22Rv1 (cell line): ENCODE data around the gene RAPSN.
"Not testable (repeated sequence)": the region's sequence is repeated elsewhere in the genome, so short reads cannot be mapped to it uniquely, and the experiment has no call there.

Experiments
- H3K27ac ChIP-seq: fragments of 450-650 bp; 2 replicates; pipeline ENCODE4 v1.5.1; 2017
- ZFX ChIP-seq: fragments of 450-650 bp; IDR thresholded peaks from 2 replicates; pipeline ENCODE4 v1.6.1; 2017; ENCODE audit warnings: antibody characterized with exemption, borderline replicate concordance
- TF ChIP-seq, protein P1 (sequence below): fragments of 450-650 bp; IDR thresholded peaks from 2 replicates; pipeline ENCODE4 v1.5.1; 2017; ENCODE audit warnings: mild to moderate bottlenecking

The RAPSN gene

DNA sequence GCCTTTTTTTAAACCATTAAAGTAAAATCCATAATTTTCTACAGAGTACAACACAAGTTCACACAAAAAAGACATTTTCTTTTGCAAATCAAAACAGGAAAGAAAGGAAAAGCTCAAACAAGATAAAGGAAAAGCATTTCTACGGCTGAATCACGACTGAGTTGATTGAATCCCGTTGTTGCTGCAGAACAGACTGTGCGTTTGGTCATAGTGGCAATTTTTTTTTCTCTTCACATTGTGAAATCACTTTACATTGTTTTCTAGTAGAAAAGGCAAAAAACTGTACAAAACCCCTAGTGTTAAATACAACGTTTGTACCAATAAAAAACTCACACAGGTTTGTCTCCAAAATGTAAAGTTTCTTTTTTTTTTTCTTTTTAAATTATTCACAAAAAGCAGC lies 17.3 kb upstream of the RAPSN start:
- no peak overlapping the region for H3K27ac ChIP-seq
- no peak for TF ChIP-seq ZFX
- TF ChIP-seq, protein P1, sequence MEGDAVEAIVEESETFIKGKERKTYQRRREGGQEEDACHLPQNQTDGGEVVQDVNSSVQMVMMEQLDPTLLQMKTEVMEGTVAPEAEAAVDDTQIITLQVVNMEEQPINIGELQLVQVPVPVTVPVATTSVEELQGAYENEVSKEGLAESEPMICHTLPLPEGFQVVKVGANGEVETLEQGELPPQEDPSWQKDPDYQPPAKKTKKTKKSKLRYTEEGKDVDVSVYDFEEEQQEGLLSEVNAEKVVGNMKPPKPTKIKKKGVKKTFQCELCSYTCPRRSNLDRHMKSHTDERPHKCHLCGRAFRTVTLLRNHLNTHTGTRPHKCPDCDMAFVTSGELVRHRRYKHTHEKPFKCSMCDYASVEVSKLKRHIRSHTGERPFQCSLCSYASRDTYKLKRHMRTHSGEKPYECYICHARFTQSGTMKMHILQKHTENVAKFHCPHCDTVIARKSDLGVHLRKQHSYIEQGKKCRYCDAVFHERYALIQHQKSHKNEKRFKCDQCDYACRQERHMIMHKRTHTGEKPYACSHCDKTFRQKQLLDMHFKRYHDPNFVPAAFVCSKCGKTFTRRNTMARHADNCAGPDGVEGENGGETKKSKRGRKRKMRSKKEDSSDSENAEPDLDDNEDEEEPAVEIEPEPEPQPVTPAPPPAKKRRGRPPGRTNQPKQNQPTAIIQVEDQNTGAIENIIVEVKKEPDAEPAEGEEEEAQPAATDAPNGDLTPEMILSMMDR, result no peak

DNA sequence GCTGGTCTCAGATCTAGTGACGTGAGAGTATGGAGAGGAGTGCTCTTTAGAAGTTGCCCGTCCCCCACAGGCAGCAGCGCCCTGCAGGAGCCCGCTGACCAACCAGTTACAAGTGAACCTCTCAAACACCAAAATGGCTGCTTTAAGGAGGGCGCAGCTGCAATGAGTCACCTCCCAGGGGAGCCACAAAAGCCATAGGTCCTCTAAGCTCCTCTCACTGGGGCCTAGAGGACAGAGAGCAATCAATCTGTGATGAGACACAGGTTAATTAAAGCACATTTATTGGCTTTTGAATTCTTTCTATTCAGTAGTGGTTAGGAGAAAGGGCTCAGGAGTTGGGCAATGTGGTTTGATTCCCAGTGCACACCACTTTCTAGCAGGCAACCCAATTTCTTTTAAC lies 15.5 kb upstream of the RAPSN start:
- no peak overlapping the region for H3K27ac ChIP-seq
- no peak for TF ChIP-seq ZFX
- TF ChIP-seq, protein P1, result no peak

DNA sequence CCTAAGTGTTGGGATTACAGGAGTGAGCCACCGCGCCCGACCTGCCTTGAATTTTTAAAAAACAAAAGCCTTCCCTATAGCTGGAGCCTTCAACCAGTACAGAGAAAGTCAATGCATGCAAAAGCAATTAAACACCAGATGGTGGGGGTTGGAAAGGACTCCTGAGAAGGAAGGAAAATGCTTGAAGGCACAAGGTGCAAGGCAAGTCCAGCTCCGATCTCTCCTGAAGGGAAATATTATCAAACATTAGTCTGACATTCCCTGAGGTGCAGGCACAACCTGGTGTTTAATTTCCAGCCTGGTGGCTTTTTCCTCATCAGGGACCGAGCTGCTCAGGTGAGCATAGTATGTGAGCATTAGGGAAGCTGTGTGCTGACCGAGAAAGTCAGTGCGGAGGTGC lies 12.9 kb upstream of the RAPSN start:
- H3K27ac ChIP-seq, result no peak overlapping the region
- TF ChIP-seq, protein P1, result no peak
- no peak for TF ChIP-seq ZFX

DNA sequence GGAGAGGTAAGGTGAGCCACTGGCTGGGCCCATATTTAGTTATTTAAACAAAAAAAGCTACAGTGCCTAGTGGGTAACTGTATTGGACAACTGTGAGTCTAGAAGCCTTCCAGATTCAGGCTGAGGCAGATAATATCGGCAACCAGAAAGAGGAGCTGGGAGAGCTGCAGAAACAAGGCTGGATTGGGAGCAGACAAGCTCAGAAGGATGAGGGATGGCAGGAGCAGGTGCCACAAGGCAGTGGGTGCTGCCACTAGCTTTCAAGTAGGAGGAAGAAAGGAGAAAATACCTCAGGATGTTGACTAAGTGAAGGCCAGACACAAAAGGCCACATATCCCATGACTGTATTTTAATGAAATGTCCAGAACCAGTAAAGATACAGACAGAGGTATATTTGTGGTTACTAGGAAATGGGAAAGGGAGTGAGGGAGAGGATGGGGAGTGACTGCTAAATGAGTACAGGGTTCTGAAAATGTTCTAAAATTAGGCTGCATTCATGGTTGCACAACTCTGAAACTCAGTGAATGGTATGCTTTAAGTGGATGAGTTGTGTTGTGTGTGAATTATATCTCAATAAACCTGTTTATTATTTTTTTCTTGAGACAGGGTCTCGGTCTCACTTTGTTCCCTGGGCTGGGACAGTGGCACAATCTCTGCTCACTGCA lies 11.8 kb upstream of the RAPSN start:
- TF ChIP-seq ZFX, result no peak
- TF ChIP-seq, protein P1, result no peak
- no peak overlapping the region for H3K27ac ChIP-seq

DNA sequence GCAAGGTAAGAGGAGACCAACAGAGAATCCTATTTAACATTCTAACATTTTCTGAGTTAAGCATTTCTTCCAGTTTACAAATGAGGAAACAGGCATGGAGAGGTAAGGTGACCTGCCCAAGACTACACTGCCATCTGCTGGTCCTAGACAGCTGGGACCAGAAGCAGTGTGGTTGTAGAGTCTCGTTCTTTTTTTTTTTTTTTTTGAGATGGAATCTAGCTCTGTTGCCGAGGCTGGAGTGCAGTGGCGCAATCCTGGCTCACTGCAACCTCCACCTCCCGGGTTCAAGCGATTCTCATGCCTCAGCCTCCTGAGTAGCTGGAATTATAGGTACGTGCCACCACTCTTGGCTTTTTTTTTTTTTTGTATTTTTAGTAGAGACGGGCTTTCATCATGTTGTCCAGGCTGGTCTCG lies 5.3 kb upstream of the RAPSN start:
- TF ChIP-seq, protein P1, result peak; percentile 94
- not testable (repeated sequence) for H3K27ac ChIP-seq

DNA sequence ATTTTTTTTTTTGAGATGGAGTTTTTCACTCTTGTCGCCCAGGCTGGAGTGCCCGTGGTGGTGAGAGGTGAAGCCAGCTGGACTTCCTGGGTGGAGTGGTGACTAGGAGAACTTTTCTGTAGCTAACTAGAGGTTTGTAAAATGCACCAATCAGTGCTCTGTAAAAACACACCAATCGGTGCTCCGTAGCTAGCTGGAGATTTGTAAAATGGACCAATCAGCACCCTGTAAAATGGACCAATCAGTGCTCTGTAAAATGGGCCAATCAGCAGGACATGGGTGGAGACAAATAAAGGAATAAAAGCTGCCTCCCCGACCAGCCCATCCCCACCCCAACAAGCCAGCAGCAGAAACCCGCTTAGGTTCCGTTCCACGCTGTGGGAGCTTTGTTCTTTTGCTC lies 4.4 kb upstream of the RAPSN start:
- TF ChIP-seq ZFX, result no peak
- H3K27ac ChIP-seq, result no peak overlapping the region

DNA sequence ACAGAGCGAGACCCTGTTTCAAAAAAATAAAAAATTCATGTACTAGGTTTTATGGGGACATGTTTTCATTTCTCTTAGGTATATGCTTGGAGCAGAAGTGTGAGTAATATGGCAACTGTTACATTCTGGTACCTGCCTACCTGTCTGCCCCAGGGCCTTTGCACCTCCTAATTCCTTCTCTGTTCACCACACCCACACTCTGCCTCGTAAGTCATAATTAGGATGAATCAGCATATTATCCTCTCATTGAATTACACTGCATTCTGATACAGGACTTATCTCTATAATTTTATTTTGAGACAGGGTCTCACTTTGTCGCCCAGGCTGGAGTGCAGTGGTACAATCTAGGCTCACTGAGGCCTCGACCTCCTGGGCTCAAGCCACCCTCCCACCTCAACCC lies 3.1 kb upstream of the RAPSN start:
- no peak overlapping the region for H3K27ac ChIP-seq
- TF ChIP-seq, protein P1, result no peak
- no peak for TF ChIP-seq ZFX

DNA sequence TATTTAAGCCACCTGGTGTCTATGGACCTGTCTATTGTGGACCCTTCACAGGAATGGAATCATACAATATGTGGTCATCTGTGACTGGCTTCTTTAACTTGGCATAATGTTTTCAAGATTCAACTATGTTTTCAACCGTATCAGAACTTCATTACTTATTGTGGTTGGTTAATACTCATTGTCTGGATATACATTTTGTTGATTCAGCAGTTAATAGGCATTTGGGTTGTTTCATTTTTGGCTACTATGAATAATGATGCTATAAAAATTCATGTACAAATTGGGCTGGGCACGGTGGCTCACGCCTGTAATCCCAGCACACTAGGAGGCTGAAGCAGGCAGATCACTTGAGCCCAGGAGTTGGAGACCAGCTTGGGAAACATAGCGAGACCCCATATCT lies 2.5 kb upstream of the RAPSN start:
- no peak overlapping the region for H3K27ac ChIP-seq
- TF ChIP-seq ZFX, result no peak
- TF ChIP-seq, protein P1, result no peak
